Right lobe of liver (tissue), 4 donors: ENCODE measurements around the gene LRRC55.

Experiments used
- POLR2A ChIP-seq: fragments of 450-650 bp; IDR thresholded peaks from one replicate; pipeline ENCODE4 v1.6.1; 2017; ENCODE audit warnings: antibody characterized with exemption, mild to moderate bottlenecking
- TF ChIP-seq, protein P1 (sequence below), 4 donors: fragments of 200-600 bp in 3 of 4; fragments of 450-650 bp in 1 of 4; IDR thresholded peaks; one replicate each; pipeline versions ENCODE4 v1.5.1 to v1.8.0; 2016 to 2022; ENCODE audit warnings: antibody characterized with exemption in 4 of 4, mild to moderate bottlenecking in 2 of 4
- donor health status: DM: no; HTN: no; CAD: no.
- donor health status: DM: no; HTN: no; CAD: no.
- donor health status: DM: no; HTN: yes; CAD: no.

- TF ChIP-seq, protein P1, sequence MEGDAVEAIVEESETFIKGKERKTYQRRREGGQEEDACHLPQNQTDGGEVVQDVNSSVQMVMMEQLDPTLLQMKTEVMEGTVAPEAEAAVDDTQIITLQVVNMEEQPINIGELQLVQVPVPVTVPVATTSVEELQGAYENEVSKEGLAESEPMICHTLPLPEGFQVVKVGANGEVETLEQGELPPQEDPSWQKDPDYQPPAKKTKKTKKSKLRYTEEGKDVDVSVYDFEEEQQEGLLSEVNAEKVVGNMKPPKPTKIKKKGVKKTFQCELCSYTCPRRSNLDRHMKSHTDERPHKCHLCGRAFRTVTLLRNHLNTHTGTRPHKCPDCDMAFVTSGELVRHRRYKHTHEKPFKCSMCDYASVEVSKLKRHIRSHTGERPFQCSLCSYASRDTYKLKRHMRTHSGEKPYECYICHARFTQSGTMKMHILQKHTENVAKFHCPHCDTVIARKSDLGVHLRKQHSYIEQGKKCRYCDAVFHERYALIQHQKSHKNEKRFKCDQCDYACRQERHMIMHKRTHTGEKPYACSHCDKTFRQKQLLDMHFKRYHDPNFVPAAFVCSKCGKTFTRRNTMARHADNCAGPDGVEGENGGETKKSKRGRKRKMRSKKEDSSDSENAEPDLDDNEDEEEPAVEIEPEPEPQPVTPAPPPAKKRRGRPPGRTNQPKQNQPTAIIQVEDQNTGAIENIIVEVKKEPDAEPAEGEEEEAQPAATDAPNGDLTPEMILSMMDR (IDR thresholded peaks at IDR 0.05): no peak
- TF ChIP-seq POLR2A: no peak
Observed at GRCh38 chr11:57167125-57167846, 14.5 kb upstream of the LRRC55 start.
